GM23338 (cell line): ENCODE results near the gene HSD11B1. TPM values are rescaled to one million over a fixed set of nuclear protein-coding genes. Genes with fewer than 3 reads are reported as not detected.

Source experiments
- CTCF ChIP-seq, 2 experiments: fragments of 200-600 bp in 1 of 2; sonication (generic) in 1 of 2; conservative IDR thresholded peaks; 2 replicates each; pipeline versions ENCODE4 v1.5.1 to v1.6.1; 2016 to 2017; ENCODE audit warnings: antibody characterized with exemption in 2 of 2, low read depth in 2 of 2, mild to moderate bottlenecking in 2 of 2, moderate library complexity in 1 of 2
- ETS1 ChIP-seq: IDR thresholded peaks from 2 replicates; pipeline ENCODE4 v1.6.1; 2016; ENCODE audit warnings: antibody characterized with exemption
- JUNB ChIP-seq: IDR thresholded peaks from one replicate; pipeline ENCODE4 v1.6.1; 2016; ENCODE audit warnings: antibody characterized with exemption; ENCODE audit not compliant: unreplicated experiment
- NANOG ChIP-seq: IDR thresholded peaks from 2 replicates; pipeline ENCODE4 v1.6.1; 2016; ENCODE audit warnings: antibody characterized with exemption, borderline replicate concordance
- POLR2AphosphoS5 ChIP-seq: IDR thresholded peaks from 2 replicates; pipeline ENCODE4 v1.6.1; 2016; ENCODE audit warnings: antibody characterized with exemption, low read depth
- STAT1 ChIP-seq: IDR thresholded peaks from one replicate; pipeline ENCODE4 v1.6.1; 2016; ENCODE audit warnings: antibody characterized with exemption; ENCODE audit not compliant: unreplicated experiment
- ZNF114 ChIP-seq: fragments of 250-450 bp; sonication (Bioruptor Pico); IDR thresholded peaks from 2 replicates; pipeline ENCODE4 v1.5.0; 2020; ENCODE audit warnings: mild to moderate bottlenecking, moderate library complexity
- ZNF331 ChIP-seq: fragments of 250-450 bp; sonication (Bioruptor Pico); IDR thresholded peaks from 2 replicates; pipeline ENCODE4 v1.5.0; 2020; ENCODE audit warnings: low read depth, mild to moderate bottlenecking, moderate library complexity
- ZNF462 ChIP-seq: fragments of 250-450 bp; sonication (Bioruptor Pico); IDR thresholded peaks from 2 replicates; pipeline ENCODE4 v1.5.0; 2020; ENCODE audit warnings: mild to moderate bottlenecking, moderate library complexity
- polyA plus RNA-seq: library from polyadenylated mRNA; unstranded; fragments of >200 nt; fragmentation: Nextera tagmentation; extraction: Ambion mirVana; gene quantifications from 2 replicates; pipeline ENCODE4 v1.2.1, GENCODE V29; 2016
- total RNA-seq: library from RNA; depleted of rRNA; stranded (reverse); fragments of >200 nt; shearing (Covaris generic); gene quantifications from 2 replicates; pipeline ENCODE4 v1.2.3, GENCODE V29; 2014

Gene HSD11B1
- total and polyA plus RNA-seq, 2 experiments from 2014 or later: not detected

GRCh38 chr1:209703834-209704504 is 677 bp upstream of the HSD11B1 start (continued):
- TF ChIP-seq ZNF462 (CRISPR knock-in tag): no peak
- no peak for TF ChIP-seq ETS1
- TF ChIP-seq NANOG: no peak
- TF ChIP-seq JUNB: no peak
- TF ChIP-seq ZNF331 (CRISPR knock-in tag): no peak
- no peak for TF ChIP-seq CTCF (conservative IDR thresholded peaks at IDR 0.05; ENCODE audit: low read depth in 2 of 2)
- TF ChIP-seq ZNF114 (CRISPR knock-in tag): no peak
- no peak for TF ChIP-seq STAT1
- no peak for TF ChIP-seq POLR2AphosphoS5
